Mononuclear cell (primary cell): ENCODE measurements around the gene LDB1. TPM values are rescaled to one million over a fixed set of nuclear protein-coding genes. Genes with fewer than 3 reads are reported as not detected.

ENCODE experiments used
- H3K27me3 ChIP-seq: 2 replicates; pipeline ENCODE4 v1.6.0; 2011; ENCODE audit warnings: low read length, control low read depth; ENCODE audit not compliant: insufficient read depth
- H3K4me1 ChIP-seq: 2 replicates; pipeline ENCODE4 v1.5.1; 2011; ENCODE audit warnings: mild to moderate bottlenecking, low read length, control low read depth; ENCODE audit not compliant: insufficient read depth
- H3K4me3 ChIP-seq: 2 replicates; pipeline ENCODE4 v1.5.1; 2011; ENCODE audit warnings: mild to moderate bottlenecking, low read length, moderate library complexity
- H3K9me3 ChIP-seq: 2 replicates; pipeline ENCODE4 v1.5.1; 2011; ENCODE audit warnings: low read depth, mild to moderate bottlenecking, control low read depth, low read length
- total RNA-seq: library from RNA; depleted of rRNA; stranded (reverse); fragments of >200 nt; gene quantifications from one replicate; pipeline ENCODE4 v1.2.3, GENCODE V29; 2012

Gene LDB1, protein sequence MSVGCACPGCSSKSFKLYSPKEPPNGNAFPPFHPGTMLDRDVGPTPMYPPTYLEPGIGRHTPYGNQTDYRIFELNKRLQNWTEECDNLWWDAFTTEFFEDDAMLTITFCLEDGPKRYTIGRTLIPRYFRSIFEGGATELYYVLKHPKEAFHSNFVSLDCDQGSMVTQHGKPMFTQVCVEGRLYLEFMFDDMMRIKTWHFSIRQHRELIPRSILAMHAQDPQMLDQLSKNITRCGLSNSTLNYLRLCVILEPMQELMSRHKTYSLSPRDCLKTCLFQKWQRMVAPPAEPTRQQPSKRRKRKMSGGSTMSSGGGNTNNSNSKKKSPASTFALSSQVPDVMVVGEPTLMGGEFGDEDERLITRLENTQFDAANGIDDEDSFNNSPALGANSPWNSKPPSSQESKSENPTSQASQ
- 59.0 TPM for total RNA-seq

DNA sequence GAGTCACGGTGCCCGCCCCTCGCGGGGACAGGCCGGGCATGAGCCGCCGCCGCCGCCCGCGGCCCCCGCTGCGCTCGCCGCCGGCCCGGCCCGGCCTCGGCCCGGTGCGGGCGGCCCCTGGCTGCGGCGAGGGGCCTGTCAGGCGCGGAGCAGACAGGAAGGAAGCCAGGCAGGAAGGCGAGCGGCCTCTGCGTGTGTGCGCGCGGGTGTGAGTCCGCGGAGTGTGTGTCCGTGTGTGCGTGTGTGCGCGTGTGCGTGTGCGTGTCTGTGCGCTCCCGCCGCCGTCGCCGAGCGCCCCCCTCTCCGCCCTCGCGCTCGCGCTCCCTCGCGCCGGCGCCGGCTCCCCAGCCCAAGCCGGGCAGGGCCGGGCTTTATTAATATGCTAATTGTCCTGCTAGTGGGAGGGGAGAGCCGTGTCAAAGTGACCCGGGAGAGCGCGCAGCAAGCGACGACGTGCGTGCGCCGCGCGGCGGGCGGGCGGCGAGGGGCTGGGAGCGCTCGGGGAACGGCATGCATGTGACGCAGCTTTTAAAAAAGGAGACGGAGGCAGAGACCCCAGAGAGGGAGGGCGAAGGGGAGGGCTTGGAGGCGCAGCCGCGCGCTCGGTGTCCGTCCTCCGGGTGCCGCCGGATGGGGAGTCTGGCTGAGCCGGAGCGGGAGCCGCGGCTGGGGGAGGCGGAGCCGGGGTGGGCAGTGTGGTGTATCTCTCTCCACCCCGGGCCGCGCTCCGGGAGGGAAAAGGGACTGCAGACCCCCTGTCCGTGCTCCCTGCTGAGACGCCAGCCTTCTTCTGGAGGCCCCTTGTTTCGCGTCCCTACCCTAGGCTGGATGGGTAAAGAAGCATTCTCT lies at the start of gene LDB1:
Gene LDB1, minus strand, starts transcription at position 227 of the 849 bp plus-strand sequence. CDS start 258 bp downstream, outside the sequence.
- Histone ChIP-seq H3K9me3 (no peaks in the 10 kb centered on the region), H3K4me3 (peak within 1 kb of the TSS; percentile 79), H3K4me1 (peaks cover 55% of the 10 kb centered on the region), H3K27me3 (no peaks in the 10 kb centered on the region)

DNA sequence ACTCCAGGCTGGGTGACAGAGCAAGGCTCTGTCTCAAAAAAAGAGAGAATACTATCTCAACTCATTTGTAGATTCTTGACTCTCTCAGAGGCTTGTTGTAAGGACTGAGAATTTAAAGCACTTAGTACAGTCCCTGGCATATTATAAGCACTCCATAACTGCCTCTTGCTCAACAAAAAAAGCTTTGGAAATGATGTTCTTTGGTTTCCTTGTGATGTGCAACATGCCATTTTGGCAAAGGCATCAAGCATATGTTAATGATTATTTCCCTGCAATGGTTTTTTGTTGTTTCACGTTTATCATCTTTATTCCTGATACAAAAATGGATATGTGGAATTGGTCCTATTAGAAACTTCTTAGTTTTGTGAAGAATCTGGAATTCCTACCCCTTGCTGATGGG lies 47.7 kb upstream of the LDB1 start:
- no peaks in the 10 kb centered on the region for H3K9me3 ChIP-seq
- H3K4me1 ChIP-seq = peaks cover 10% of the 10 kb centered on the region
- no peaks in the 10 kb centered on the region for H3K27me3 ChIP-seq
- H3K4me3 ChIP-seq = no peak overlapping the region

DNA sequence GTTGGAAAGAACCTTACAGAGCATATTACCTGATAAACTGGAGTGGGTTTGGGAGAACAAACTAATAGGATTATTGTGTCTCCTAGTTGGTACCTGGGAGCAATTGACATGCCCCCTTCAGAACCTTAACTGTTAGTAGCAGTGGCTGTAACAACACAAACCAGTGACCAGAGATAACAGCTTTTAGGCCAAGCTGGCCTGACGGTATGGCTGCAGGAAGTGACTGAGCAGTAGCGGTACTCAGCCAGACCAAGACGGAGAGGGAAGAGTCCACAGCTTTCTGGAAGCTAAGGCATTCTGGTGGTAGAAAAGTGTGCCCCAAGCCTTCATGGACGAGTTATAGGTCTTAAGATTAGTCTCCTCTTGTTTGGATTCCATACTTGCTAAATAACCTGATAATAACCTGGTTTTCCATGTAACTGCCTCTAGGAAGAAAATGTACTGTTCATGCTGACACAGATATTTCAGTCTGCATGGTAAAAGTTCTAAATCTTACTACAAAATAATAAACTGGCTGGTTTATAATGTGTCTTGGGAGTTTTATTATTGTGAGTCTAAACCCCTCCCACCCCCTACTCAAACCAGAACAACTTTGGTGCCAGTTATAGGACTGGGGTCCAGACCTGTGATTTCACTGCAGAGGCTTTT lies 43.3 kb upstream of the LDB1 start:
- Histone ChIP-seq H3K9me3 (no peaks in the 10 kb centered on the region), H3K4me1 (no peaks in the 10 kb centered on the region), H3K4me3 (no peak overlapping the region), H3K27me3 (no peaks in the 10 kb centered on the region)

DNA sequence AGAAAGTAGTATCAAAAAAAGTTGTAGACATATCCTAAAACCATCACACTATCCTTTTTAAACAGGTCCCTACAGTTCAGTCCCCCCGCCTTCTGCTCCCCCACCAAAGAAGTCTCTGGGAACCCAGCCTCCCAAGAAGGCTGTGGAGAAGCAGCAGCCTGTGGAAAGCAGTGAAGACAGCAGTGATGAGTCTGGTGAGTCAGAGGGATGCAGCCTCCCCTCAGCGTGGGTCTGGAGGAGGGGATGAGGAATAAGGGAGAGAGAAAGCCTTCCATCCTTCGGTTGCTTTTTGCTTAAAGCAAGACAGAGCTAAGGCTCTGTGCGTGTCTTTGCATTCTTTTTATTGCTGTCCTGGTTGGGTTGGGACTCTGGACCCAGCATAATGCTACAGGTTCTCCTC lies 39.7 kb upstream of the LDB1 start:
- Histone ChIP-seq H3K4me3 (no peak overlapping the region), H3K9me3 (no peaks in the 10 kb centered on the region), H3K4me1 (no peaks in the 10 kb centered on the region), H3K27me3 (no peaks in the 10 kb centered on the region)

DNA sequence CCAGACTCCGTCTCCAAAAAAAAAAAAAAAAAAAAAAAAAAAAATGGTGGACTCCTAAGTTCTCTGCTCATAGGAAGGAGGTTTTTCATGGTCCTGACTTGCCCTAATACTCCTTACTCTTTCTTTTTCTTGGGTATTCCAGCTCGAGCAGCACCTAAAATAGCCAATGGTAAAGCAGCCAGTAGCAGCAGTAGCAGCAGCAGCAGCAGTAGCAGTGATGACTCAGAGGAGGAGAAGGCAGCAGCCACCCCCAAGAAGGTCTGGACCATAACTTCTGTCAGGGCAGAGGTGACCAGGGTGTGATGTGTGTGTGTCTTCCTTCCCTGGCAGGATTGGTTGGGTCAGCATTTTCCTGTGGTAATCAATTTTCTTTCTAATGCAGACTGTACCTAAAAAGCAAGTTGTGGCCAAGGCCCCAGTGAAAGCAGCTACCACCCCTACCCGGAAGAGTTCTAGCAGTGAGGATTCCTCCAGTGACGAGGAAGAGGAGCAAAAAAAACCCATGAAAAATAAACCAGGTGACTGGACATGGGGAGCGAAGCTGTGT lies 39.0 kb upstream of the LDB1 start:
- Histone ChIP-seq H3K4me1 (no peaks in the 10 kb centered on the region), H3K9me3 (no peaks in the 10 kb centered on the region), H3K27me3 (no peaks in the 10 kb centered on the region), H3K4me3 (no peak overlapping the region)

DNA sequence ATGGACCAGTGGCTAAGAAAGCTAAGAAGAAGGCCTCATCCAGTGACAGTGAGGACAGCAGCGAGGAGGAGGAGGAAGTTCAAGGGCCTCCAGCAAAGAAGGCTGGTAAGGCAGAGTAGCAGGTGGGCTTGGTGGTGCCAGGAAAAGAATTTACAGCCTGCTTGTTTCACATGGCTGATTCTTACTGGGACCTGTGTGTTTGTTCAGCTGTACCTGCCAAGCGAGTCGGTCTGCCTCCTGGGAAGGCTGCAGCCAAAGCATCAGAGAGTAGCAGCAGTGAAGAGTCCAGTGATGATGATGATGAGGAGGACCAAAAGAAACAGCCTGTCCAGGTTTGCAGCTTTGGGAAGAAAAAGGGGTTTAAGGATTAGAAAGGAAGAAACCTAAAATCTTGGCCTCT lies 37.1 kb upstream of the LDB1 start:
- no peaks in the 10 kb centered on the region for H3K9me3 ChIP-seq
- no peaks in the 10 kb centered on the region for H3K27me3 ChIP-seq
- H3K4me1 ChIP-seq = peaks cover 16% of the 10 kb centered on the region
- H3K4me3 ChIP-seq = no peak overlapping the region

DNA sequence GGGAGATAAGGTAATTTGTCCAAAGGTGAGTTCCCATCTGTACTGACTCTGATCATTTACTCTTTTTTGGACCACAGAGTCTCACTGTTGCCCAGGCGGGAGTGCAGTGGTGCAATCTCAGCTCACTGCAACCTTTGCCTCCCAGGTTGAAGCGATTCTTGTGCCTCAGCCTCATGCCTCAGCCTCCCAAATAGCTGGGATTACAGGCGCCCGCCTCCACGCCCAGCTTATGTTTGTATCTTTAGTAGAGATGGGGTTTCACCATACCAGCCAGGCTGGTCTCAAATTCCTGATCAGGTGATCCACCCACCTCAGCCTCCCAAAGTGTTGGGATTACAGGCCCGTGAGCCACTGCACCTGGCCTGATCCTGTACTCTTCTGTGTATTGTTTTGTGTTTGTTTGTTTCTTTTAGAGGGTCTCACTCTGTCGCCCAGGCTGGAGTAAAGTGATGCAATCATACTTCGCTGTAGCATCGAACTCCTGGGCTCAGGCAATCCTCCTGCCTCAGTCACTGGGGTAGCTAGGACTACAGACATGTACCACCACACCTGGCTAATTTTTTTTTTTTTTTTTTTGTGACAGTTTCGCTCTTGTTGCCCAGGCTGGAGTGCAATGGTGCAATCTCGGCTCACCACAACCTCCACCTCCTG lies 34.4 kb upstream of the LDB1 start:
- peaks cover 22% of the 10 kb centered on the region for H3K4me1 ChIP-seq
- no peaks in the 10 kb centered on the region for H3K27me3 ChIP-seq
- no peaks in the 10 kb centered on the region for H3K9me3 ChIP-seq
- H3K4me3 ChIP-seq = no peak overlapping the region

DNA sequence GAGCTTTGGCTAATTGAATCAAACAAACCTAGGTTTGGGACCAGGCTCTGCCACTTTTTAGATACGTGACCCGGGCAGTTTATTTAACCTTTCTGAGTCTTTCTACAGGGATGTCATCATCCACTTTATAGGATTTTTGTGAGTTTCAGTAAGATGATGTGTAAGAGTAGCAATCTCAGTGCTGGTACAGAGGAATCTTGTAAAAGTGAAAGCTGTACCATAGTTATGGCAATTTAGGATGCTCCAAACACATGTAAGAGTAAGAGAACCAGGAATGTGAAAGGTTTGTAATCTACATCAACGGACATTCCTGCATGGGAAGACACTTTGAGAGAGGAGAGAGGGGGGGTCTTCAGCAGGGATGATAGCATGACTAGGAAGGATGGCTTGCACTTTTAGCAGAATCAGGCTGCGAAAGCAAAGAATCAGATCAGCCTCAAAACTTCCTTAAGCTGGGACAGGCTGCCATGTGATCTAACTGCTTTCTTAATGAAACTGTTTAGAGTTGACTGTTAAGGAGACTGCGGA lies 33.0 kb upstream of the LDB1 start:
- H3K9me3 ChIP-seq = no peaks in the 10 kb centered on the region
- no peaks in the 10 kb centered on the region for H3K27me3 ChIP-seq
- H3K4me1 ChIP-seq = peaks cover 22% of the 10 kb centered on the region
- peak overlapping the region; percentile 81 for H3K4me3 ChIP-seq

DNA sequence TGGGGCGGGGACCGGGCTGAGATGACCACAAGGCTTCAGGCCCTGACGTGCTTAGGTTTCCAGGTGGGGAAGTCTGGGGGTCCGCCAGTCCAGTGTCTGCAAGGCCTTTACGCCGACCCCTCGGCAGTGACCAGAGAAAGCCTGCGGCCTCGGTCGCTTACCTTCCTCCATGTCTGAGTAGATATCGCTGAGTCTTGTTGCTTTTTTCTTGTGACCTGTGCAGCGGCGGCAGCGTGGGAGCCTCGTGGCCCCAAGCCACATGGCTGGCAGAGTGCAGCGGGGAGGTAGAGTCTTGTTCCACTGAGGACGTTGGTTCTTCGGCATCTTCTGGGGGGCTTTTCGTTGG lies 32.4 kb upstream of the LDB1 start:
- Histone ChIP-seq H3K4me3 (peak overlapping the region; percentile 81), H3K27me3 (no peaks in the 10 kb centered on the region)

DNA sequence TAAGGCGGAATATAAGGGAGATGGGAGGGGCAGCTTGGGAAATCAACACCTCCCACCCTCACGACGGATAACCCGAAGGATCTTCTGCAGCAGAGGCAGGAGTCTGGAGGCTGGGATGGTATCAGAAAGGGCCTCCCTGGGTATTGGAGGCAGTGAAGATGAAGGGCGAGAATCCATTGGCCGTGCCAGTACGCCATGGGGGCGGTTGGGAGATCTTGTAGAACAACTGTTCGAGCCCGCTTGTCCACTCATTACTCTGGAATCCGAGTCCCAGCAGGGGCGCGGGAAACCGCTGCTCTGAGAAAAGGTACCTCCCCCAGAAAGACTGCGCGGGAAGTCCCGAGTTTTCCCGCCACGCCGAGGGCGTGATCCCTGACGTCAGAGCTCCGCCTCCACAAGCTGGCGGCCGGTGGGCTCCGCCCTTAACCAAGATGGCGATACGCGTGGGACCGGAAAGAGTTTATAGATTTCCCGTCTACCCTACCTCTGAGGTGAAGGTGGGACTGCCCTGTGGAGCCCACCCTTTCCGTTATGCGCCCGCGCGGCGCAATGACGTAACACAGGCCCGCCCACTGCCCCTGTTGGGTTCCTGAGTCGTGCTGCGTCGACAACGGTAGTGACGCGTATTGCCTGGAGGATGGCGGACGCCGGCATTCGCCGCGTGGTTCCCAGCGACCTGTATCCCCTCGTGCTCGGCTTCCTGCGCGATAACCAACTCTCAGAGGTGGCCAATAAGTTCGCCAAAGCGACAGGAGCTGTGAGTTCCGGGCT lies 31.8 kb upstream of the LDB1 start, which contains the start of gene NOLC1:
Gene NOLC1, plus strand, starts transcription at position 616 of the 771 bp plus-strand sequence. Its CDS starts 22 bp downstream, at position 638.
- Histone ChIP-seq H3K4me3 (peak within 1 kb of the TSS; percentile 81), H3K27me3 (no peaks in the 10 kb centered on the region), H3K4me1 (peaks cover 22% of the 10 kb centered on the region)

More for the DNA sequence above, 32.4 kb upstream of the LDB1 start:
- Histone ChIP-seq H3K4me1 (peaks cover 22% of the 10 kb centered on the region), H3K9me3 (no peaks in the 10 kb centered on the region)

DNA sequence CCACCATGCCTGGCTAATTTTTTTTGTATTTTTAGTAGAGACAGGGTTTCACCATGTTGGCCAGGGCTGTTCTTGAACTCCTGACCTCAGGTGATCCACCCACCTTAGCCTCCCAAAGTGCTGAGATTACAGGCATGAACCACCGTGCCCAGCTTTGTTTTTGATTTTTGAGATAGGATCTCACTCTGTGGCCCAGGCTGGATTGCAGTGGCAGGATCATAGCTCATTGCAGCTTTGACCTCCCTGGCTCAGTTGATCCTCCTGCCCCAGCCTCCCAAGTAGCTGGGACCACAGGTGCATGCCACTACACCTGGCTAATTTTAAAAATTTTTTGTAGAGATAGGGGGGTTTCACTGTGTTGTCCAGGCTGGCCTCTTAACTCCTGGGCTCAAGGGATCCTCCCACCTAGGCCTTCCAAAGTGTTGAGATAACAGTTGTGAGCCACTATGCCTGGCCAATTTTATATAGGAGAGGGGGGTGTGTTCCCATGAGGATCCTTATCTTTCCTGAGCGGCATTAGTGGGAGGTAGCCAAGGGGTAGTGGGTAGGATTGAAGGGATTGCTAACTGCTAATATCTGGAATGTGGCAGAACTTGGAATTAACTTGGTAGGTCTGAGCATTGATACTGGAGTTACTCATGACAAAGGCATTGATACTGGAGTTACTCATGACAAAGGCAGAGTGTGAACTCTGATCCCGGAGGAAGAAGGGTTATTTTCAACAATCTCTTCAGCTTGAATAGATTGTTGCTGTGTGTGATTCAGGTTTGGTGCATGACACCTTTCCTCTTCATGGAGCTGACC lies 31.0 kb upstream of the LDB1 start:
- H3K4me1 ChIP-seq = peaks cover 22% of the 10 kb centered on the region
- H3K4me3 ChIP-seq = peak overlapping the region; percentile 81
- H3K27me3 ChIP-seq = no peaks in the 10 kb centered on the region
- no peaks in the 10 kb centered on the region for H3K9me3 ChIP-seq

More for the DNA sequence above, 31.8 kb upstream of the LDB1 start, which contains the start of gene NOLC1:
- H3K9me3 ChIP-seq = no peaks in the 10 kb centered on the region

DNA sequence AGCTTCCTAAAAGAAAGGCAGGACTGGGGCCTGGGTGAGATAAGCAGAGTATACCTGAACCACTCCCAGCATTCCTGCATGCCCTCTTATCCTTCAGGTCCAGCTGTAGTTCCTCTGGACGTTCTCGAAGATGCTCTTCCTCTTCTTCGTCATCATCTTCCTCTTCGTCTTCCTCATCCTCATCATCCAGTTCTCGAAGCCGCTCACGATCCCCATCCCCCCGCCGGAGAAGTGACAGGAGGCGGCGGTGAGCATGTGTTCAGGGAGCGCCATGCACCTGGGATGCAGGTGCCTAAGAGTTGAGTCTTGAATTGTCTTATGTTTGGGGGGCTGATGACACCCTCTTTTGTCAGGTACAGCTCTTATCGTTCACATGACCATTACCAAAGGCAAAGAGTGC lies 28.1 kb upstream of the LDB1 start:
- no peak overlapping the region for H3K4me3 ChIP-seq
- H3K9me3 ChIP-seq = no peaks in the 10 kb centered on the region
- peaks cover 15% of the 10 kb centered on the region for H3K4me1 ChIP-seq
- H3K27me3 ChIP-seq = no peaks in the 10 kb centered on the region

DNA sequence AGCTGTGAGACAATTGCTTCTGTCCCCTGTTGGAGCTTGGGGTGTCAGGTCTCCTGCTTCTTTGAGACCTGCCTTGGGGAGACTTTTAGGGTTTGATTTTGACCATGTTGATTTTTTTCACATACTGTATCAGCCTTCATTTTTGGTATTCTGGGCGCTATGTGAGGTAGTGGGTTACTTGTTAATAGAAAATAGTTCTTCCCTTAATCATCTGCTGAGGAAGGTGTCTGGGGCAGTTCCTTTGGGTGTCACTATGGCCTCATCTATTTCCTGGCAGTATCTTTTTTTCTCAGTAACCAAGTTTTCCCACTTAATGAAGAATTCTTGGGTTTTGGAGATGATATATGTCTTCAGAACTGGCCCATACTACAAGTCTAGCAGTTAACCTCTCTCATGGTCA lies 27.4 kb upstream of the LDB1 start:
- no peaks in the 10 kb centered on the region for H3K27me3 ChIP-seq
- H3K9me3 ChIP-seq = no peaks in the 10 kb centered on the region
- H3K4me1 ChIP-seq = peaks cover 7% of the 10 kb centered on the region
- H3K4me3 ChIP-seq = no peak overlapping the region
